ENCODE data around the gene FNBP1.

- TF ChIP-seq ZFX (IDR thresholded peaks at IDR 0.05) (no peak), CTCF (conservative IDR thresholded peaks at IDR 0.05) (no peak)
These were observed 38.9 kb downstream of the FNBP1 start for GRCh38 chr9:130003943-130004552.
